Liver (tissue), 9 donors: ENCODE measurements around the gene KLHDC9. TPM values are rescaled to one million over a fixed set of nuclear protein-coding genes. Genes with fewer than 3 reads are reported as not detected.

Experiments used
- DNase-seq: peaks from one replicate; pipeline ENCODE4 v3.0.0-alpha.2; 2017; ENCODE audit warnings: low spot score
- H3K27ac ChIP-seq, 2 donors: one replicate each; pipeline ENCODE4 v1.7.0; 2013; ENCODE audit warnings: inconsistent platforms in 2 of 2, low read length in 2 of 2, control low read depth in 1 of 2, low read depth in 1 of 2, mild to moderate bottlenecking in 1 of 2
- H3K27me3 ChIP-seq, 4 donors: one replicate each; pipeline versions ENCODE4 v1.6.1 to v1.7.0; 2013; ENCODE audit warnings: low read length in 3 of 4, inconsistent platforms in 1 of 4, mild to moderate bottlenecking in 1 of 4, moderate library complexity in 1 of 4; ENCODE audit not compliant: control insufficient read depth in 4 of 4, insufficient read depth in 4 of 4
- H3K36me3 ChIP-seq, 4 donors: one replicate each; pipeline versions ENCODE4 v1.6.1 to v1.7.0; 2013; ENCODE audit warnings: low read length in 3 of 4, mild to moderate bottlenecking in 3 of 4, low read depth in 1 of 4, moderate library complexity in 1 of 4; ENCODE audit not compliant: control insufficient read depth in 4 of 4, insufficient read depth in 3 of 4
- H3K4me1 ChIP-seq, 4 donors: one replicate each; pipeline versions ENCODE4 v1.6.1 to v1.7.0; 2013; ENCODE audit warnings: low read length in 3 of 4, mild to moderate bottlenecking in 3 of 4, moderate library complexity in 1 of 4; ENCODE audit not compliant: control insufficient read depth in 4 of 4, insufficient read depth in 4 of 4
- H3K4me3 ChIP-seq, 3 donors: one replicate each; pipeline versions ENCODE4 v1.6.1 to v1.7.0; 2013; ENCODE audit warnings: low read length in 3 of 3, control low read depth in 1 of 3, low read depth in 1 of 3, mild to moderate bottlenecking in 1 of 3
- H3K9ac ChIP-seq, 2 donors: one replicate each; pipeline ENCODE4 v1.7.0; 2013; ENCODE audit warnings: low read length in 2 of 2, mild to moderate bottlenecking in 2 of 2, moderate library complexity in 2 of 2, control low read depth in 1 of 2, low read depth in 1 of 2
- H3K9me3 ChIP-seq, 4 donors: one replicate each; pipeline versions ENCODE4 v1.6.1 to v1.7.0; 2013; ENCODE audit warnings: low read length in 3 of 4; ENCODE audit not compliant: control insufficient read depth in 4 of 4
- EGR1 ChIP-seq, 2 donors: IDR thresholded peaks; 2 replicates each; pipeline ENCODE4 v1.6.1; 2016 to 2018; ENCODE audit warnings: antibody characterized with exemption in 2 of 2, low read depth in 2 of 2
- FOXA1 ChIP-seq: IDR thresholded peaks from 2 replicates; pipeline ENCODE4 v1.6.1; 2016; ENCODE audit warnings: antibody characterized with exemption
- FOXA2 ChIP-seq: IDR thresholded peaks from 2 replicates; pipeline ENCODE4 v1.6.1; 2016; ENCODE audit warnings: antibody characterized with exemption
- GABPA ChIP-seq, 2 donors: IDR thresholded peaks in 1 of 2; conservative IDR thresholded peaks in 1 of 2; 2 replicates each; pipeline ENCODE4 v1.6.1; 2016; ENCODE audit warnings: antibody characterized with exemption in 2 of 2, mild to moderate bottlenecking in 1 of 2, moderate library complexity in 1 of 2
- HNF4A ChIP-seq, 2 donors: conservative IDR thresholded peaks; 2 replicates each; pipeline ENCODE4 v1.6.1; 2016; ENCODE audit warnings: antibody characterized with exemption in 2 of 2, mild to moderate bottlenecking in 2 of 2
- HNF4G ChIP-seq: IDR thresholded peaks from 2 replicates; pipeline ENCODE4 v1.6.1; 2016; ENCODE audit warnings: antibody characterized with exemption
- JUND ChIP-seq, 2 donors: IDR thresholded peaks; 2 replicates each; pipeline ENCODE4 v1.6.1; 2016; ENCODE audit warnings: antibody characterized with exemption in 2 of 2
- RXRA ChIP-seq, 2 donors: IDR thresholded peaks; 2 replicates each; pipeline ENCODE4 v1.6.1; 2017 to 2018; ENCODE audit warnings: antibody characterized with exemption in 2 of 2, mild to moderate bottlenecking in 1 of 2
- SP1 ChIP-seq: IDR thresholded peaks from 2 replicates; pipeline ENCODE4 v1.6.1; 2018; ENCODE audit warnings: antibody characterized with exemption, mild to moderate bottlenecking
- YY1 ChIP-seq: IDR thresholded peaks from 2 replicates; pipeline ENCODE4 v1.6.1; 2016; ENCODE audit warnings: antibody characterized with exemption, mild to moderate bottlenecking
- WGBS: extraction: QIAGEN DNeasy Blood & Tissue Kit; methylation state at CpG from one replicate; pipeline ENCODE4 v1.1.7; 2013; 5-methylcytosine and 5-hydroxymethylcytosine counted together
- polyA plus RNA-seq, 2 donors: library from polyadenylated mRNA; stranded (reverse) in 1 of 2; unstranded in 1 of 2; fragments of 200-250 nt in 1 of 2; fragments of >200 nt in 1 of 2; fragmentation: Nextera tagmentation in 1 of 2; extraction: Ambion mirVana in 1 of 2; gene quantifications; one replicate each; pipeline versions ENCODE4 v1.2.1 to v1.2.3, GENCODE V29; 2013 to 2015
- total RNA-seq, 2 donors: library from RNA; depleted of rRNA; stranded (reverse); fragments of >200 nt; gene quantifications; one replicate each; pipeline ENCODE4 v1.2.3, GENCODE V29; 2014
- TF ChIP-seq, protein P1 (sequence below): fragments of 150-350 bp; IDR thresholded peaks from 2 replicates; pipeline ENCODE4 v1.5.1; 2017; ENCODE audit warnings: improper control_type of control experiment, low read depth, low read length; ENCODE audit not compliant: missing input control
- TF ChIP-seq, protein P2 (sequence below): IDR thresholded peaks from 2 replicates; pipeline ENCODE4 v1.6.1; 2016; ENCODE audit warnings: antibody characterized with exemption
- TF ChIP-seq, protein P3 (sequence below): IDR thresholded peaks from 2 replicates; pipeline ENCODE4 v1.6.1; 2016; ENCODE audit warnings: antibody characterized with exemption, mild to moderate bottlenecking
- TF ChIP-seq, protein P4 (sequence below): IDR thresholded peaks from 2 replicates; pipeline ENCODE4 v1.6.1; 2016; ENCODE audit warnings: antibody characterized with exemption
- donor health status: healthy.
- donor health status: healthy.
- donor health status: healthy.
- donor health status: healthy.
- donor health status: healthy.

The KLHDC9 gene
- total and polyA plus RNA-seq, 4 donors, result 1.9 to 3.3 (median 2.6) TPM

DNA sequence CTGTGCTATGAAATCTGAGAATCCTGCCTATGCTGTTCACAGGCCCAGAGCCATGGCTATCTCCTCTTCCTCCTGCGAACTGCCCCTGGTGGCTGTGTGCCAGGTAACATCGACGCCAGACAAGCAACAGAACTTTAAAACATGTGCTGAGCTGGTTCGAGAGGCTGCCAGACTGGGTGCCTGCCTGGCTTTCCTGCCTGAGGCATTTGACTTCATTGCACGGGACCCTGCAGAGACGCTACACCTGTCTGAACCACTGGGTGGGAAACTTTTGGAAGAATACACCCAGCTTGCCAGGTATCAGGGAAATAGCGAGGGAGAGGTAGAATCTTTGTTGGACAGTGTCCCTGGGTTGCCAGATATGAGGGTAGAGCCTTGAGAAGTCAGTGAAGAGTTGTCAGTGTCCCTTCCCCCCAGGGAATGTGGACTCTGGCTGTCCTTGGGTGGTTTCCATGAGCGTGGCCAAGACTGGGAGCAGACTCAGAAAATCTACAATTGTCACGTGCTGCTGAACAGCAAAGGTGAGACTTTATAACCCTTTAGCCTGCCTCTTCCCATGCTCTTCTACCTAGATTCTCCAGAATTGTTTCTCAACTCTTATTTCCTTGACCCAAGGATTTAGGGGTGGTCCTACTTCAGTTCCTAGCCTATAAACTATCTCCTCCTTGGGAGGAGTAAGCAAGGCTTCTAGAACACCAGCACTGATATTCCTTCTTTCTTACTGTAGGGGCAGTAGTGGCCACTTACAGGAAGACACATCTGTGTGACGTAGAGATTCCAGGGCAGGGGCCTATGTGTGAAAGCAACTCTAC lies 21.1 kb downstream of the KLHDC9 start:
- Histone ChIP-seq H3K9me3 (no peaks in the 10 kb centered on the region), H3K4me1 (peaks cover 12 to 43% (median 36%) of the 10 kb centered on the region in 4 donors), H3K4me3 (peak overlapping the region; percentile 83 to 98 (median 98)), H3K27ac (peak overlapping the region; percentile 89 to 93), H3K36me3 (peaks cover 9 to 43% (median 33%) of the 10 kb centered on the region in 4 donors), H3K27me3 (no peaks in the 10 kb centered on the region), H3K9ac (peak overlapping the region; percentile 26 to 84)
- TF ChIP-seq HNF4G (peak; percentile 6), YY1 (peak; percentile 54), EGR1 (IDR thresholded peaks at IDR 0.05; ENCODE audit: low read depth in 2 of 2) (peak in 1 of 2 donors; percentile 18), FOXA2 (no peak), JUND (IDR thresholded peaks at IDR 0.05) (no peak), RXRA (IDR thresholded peaks at IDR 0.05) (peak; percentile 58 to 71), GABPA (IDR thresholded peaks at IDR 0.05 in 1 of 2, conservative IDR thresholded peaks at IDR 0.05 in 1 of 2) (peak in 1 of 2 donors; percentile 55), HNF4A (conservative IDR thresholded peaks at IDR 0.05) (peak; percentile 77 to 88), FOXA1 (no peak), SP1 (peak; percentile 61)
- TF ChIP-seq, protein P1, sequence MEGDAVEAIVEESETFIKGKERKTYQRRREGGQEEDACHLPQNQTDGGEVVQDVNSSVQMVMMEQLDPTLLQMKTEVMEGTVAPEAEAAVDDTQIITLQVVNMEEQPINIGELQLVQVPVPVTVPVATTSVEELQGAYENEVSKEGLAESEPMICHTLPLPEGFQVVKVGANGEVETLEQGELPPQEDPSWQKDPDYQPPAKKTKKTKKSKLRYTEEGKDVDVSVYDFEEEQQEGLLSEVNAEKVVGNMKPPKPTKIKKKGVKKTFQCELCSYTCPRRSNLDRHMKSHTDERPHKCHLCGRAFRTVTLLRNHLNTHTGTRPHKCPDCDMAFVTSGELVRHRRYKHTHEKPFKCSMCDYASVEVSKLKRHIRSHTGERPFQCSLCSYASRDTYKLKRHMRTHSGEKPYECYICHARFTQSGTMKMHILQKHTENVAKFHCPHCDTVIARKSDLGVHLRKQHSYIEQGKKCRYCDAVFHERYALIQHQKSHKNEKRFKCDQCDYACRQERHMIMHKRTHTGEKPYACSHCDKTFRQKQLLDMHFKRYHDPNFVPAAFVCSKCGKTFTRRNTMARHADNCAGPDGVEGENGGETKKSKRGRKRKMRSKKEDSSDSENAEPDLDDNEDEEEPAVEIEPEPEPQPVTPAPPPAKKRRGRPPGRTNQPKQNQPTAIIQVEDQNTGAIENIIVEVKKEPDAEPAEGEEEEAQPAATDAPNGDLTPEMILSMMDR, result peak; percentile 21
- TF ChIP-seq, protein P2, sequence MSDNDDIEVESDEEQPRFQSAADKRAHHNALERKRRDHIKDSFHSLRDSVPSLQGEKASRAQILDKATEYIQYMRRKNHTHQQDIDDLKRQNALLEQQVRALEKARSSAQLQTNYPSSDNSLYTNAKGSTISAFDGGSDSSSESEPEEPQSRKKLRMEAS, result peak; percentile 57
- TF ChIP-seq, protein P3, sequence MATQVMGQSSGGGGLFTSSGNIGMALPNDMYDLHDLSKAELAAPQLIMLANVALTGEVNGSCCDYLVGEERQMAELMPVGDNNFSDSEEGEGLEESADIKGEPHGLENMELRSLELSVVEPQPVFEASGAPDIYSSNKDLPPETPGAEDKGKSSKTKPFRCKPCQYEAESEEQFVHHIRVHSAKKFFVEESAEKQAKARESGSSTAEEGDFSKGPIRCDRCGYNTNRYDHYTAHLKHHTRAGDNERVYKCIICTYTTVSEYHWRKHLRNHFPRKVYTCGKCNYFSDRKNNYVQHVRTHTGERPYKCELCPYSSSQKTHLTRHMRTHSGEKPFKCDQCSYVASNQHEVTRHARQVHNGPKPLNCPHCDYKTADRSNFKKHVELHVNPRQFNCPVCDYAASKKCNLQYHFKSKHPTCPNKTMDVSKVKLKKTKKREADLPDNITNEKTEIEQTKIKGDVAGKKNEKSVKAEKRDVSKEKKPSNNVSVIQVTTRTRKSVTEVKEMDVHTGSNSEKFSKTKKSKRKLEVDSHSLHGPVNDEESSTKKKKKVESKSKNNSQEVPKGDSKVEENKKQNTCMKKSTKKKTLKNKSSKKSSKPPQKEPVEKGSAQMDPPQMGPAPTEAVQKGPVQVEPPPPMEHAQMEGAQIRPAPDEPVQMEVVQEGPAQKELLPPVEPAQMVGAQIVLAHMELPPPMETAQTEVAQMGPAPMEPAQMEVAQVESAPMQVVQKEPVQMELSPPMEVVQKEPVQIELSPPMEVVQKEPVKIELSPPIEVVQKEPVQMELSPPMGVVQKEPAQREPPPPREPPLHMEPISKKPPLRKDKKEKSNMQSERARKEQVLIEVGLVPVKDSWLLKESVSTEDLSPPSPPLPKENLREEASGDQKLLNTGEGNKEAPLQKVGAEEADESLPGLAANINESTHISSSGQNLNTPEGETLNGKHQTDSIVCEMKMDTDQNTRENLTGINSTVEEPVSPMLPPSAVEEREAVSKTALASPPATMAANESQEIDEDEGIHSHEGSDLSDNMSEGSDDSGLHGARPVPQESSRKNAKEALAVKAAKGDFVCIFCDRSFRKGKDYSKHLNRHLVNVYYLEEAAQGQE, result no peak
- TF ChIP-seq, protein P4, sequence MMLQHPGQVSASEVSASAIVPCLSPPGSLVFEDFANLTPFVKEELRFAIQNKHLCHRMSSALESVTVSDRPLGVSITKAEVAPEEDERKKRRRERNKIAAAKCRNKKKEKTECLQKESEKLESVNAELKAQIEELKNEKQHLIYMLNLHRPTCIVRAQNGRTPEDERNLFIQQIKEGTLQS, result no peak
- 24% methylated on average over 10 of the region's 10 CpGs for WGBS
- peak; percentile 62 for DNase-seq

DNA sequence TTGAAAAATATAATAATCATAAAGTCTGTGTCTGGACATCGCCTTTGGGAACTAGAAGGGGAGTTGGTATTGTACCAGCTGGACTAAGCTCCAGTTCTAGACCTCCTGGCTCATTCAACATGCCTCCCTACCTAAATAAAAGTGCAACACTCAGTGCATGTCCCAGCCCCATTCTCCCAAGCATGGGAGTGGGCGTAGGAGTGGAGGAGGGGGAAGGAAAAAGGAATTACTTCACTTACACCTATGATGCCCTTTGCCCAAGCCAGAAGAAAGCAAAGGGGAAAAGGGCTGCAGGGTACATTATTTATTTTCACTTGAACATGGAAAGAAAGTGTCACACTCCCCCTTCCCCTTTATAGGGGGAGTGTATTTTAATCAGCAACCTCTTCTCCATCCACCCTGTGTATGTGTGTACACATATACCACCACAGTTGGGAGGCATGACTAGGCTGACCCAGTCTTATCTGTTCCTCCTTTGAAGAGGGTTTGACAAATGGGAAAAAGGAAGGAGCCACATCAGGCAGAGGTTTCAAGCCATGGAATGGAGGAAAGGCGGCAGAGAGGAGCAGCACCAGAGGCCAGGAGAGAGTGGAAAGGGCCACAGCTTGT lies 23.0 kb downstream of the KLHDC9 start:
- no peak overlapping the region for H3K4me3 ChIP-seq
- H3K27ac ChIP-seq, result no peak overlapping the region
- WGBS, result 93% methylated on average over 3 of the region's 3 CpGs
- TF ChIP-seq EGR1 (IDR thresholded peaks at IDR 0.05; ENCODE audit: low read depth in 2 of 2) (no peak), SP1 (no peak), GABPA (IDR thresholded peaks at IDR 0.05 in 1 of 2, conservative IDR thresholded peaks at IDR 0.05 in 1 of 2) (no peak), FOXA2 (no peak)
- TF ChIP-seq, protein P3, result no peak
- H3K4me1 ChIP-seq, result peaks cover 6 to 33% (median 26%) of the 10 kb centered on the region in 4 donors
- no peaks in the 10 kb centered on the region for H3K27me3 ChIP-seq
- no peak overlapping the region for H3K9ac ChIP-seq
- H3K36me3 ChIP-seq, result peaks cover 11 to 49% (median 35%) of the 10 kb centered on the region in 4 donors
- DNase-seq, result no peak
- no peaks in the 10 kb centered on the region for H3K9me3 ChIP-seq
